ENCODE measurements around the gene CNPY1.

CNPY1 gene

GRCh38 chr7:155532792-155533119 lies 13.6 kb downstream of the CNPY1 start:
- WGBS: 41% methylated on average over 14 of the region's 14 CpGs
- Histone ChIP-seq H2AFZ (ENCODE audit: low read depth, low read length) (no peak overlapping the region), H3K36me3 (ENCODE audit: control insufficient read depth in 1 of 2, insufficient read depth in 2 of 2, low read depth in 1 of 2, low read length in 2 of 2) (peaks cover 0 to 3% of the 10 kb centered on the region in 2 experiments), H2BK15ac (ENCODE audit: low read depth, poor library complexity, severe bottlenecking) (no peak overlapping the region), H2AK5ac (ENCODE audit: low read length, severe bottlenecking) (no peak overlapping the region), H2BK120ac (ENCODE audit: low read depth, low read length) (no peak overlapping the region), H2BK5ac (ENCODE audit: low read depth, low read length, poor library complexity, severe bottlenecking) (no peak overlapping the region), H3K4ac (ENCODE audit: low read depth in 1 of 2, low read length in 2 of 2) (no peak overlapping the region), H4K91ac (ENCODE audit: low read length) (no peak overlapping the region), H3K4me3 (ENCODE audit: insufficient read depth in 1 of 2, low read depth in 1 of 2, low read length in 2 of 2) (peak overlapping the region in 1 of 2 experiments; percentile 59), H3K18ac (ENCODE audit: low read depth in 1 of 2, low read length in 2 of 2) (no peak overlapping the region), H3K27me3 (ENCODE audit: control insufficient read depth in 1 of 2, insufficient read depth in 1 of 2, low read length in 2 of 2) (peaks cover 79 to 80% of the 10 kb centered on the region in 2 experiments), H3K4me2 (ENCODE audit: low read length, poor library complexity, severe bottlenecking) (no peak overlapping the region), H3K14ac (ENCODE audit: low read length in 2 of 2) (no peak overlapping the region), H3K4me1 (ENCODE audit: control insufficient read depth, insufficient read depth, low read depth, low read length) (peaks cover 7% of the 10 kb centered on the region), H3K9me3 (ENCODE audit: control insufficient read depth, low read length) (peaks cover 4% of the 10 kb centered on the region), H3K9ac (ENCODE audit: low read length) (no peak overlapping the region), H2BK12ac (ENCODE audit: low read length in 2 of 2) (no peak overlapping the region), H4K8ac (ENCODE audit: low read length) (no peak overlapping the region), H3K27ac (ENCODE audit: low read length, poor library complexity, severe bottlenecking) (no peak overlapping the region), H3K23ac (ENCODE audit: low read length in 2 of 2) (no peak overlapping the region), H3K79me1 (replicated peaks; ENCODE audit: low read length, poor library complexity, severe bottlenecking) (no peaks in the 10 kb centered on the region)
- no peak for DNase-seq

- Histone ChIP-seq H3K14ac (ENCODE audit: low read length in 2 of 2) (no peak overlapping the region), H2AFZ (ENCODE audit: low read depth, low read length) (no peak overlapping the region), H3K27me3 (ENCODE audit: control insufficient read depth in 1 of 2, insufficient read depth in 1 of 2, low read length in 2 of 2) (peaks cover 76 to 81% of the 10 kb centered on the region in 2 experiments), H3K4me2 (ENCODE audit: low read length, poor library complexity, severe bottlenecking) (no peak overlapping the region), H2BK120ac (ENCODE audit: low read depth, low read length) (no peak overlapping the region), H3K18ac (ENCODE audit: low read depth in 1 of 2, low read length in 2 of 2) (no peak overlapping the region), H3K4me3 (ENCODE audit: insufficient read depth in 1 of 2, low read depth in 1 of 2, low read length in 2 of 2) (no peak overlapping the region), H4K8ac (ENCODE audit: low read length) (no peak overlapping the region), H3K9me3 (ENCODE audit: control insufficient read depth, low read length) (no peaks in the 10 kb centered on the region), H3K9ac (ENCODE audit: low read length) (no peak overlapping the region), H2BK5ac (ENCODE audit: low read depth, low read length, poor library complexity, severe bottlenecking) (no peak overlapping the region), H4K91ac (ENCODE audit: low read length) (no peak overlapping the region), H3K36me3 (ENCODE audit: control insufficient read depth in 1 of 2, insufficient read depth in 2 of 2, low read depth in 1 of 2, low read length in 2 of 2) (peaks cover 0 to 3% of the 10 kb centered on the region in 2 experiments), H2BK15ac (ENCODE audit: low read depth, poor library complexity, severe bottlenecking) (no peak overlapping the region), H3K23ac (ENCODE audit: low read length in 2 of 2) (no peak overlapping the region), H3K4ac (ENCODE audit: low read depth in 1 of 2, low read length in 2 of 2) (no peak overlapping the region), H2BK12ac (ENCODE audit: low read length in 2 of 2) (no peak overlapping the region), H3K4me1 (ENCODE audit: control insufficient read depth, insufficient read depth, low read depth, low read length) (peaks cover 7% of the 10 kb centered on the region), H3K27ac (ENCODE audit: low read length, poor library complexity, severe bottlenecking) (no peak overlapping the region), H3K79me1 (replicated peaks; ENCODE audit: low read length, poor library complexity, severe bottlenecking) (no peaks in the 10 kb centered on the region), H2AK5ac (ENCODE audit: low read length, severe bottlenecking) (no peak overlapping the region)
- 52% methylated on average over 8 of the region's 9 CpGs for WGBS
- no peak for DNase-seq
Measured at GRCh38 chr7:155531681-155532080, 14.7 kb downstream of the CNPY1 start.

- no peak overlapping the region for H2BK120ac ChIP-seq (ENCODE audit: low read depth, low read length)
- peaks cover 0 to 3% of the 10 kb centered on the region in 2 experiments for H3K36me3 ChIP-seq (ENCODE audit: control insufficient read depth in 1 of 2, insufficient read depth in 2 of 2, low read depth in 1 of 2, low read length in 2 of 2)
- no peaks in the 10 kb centered on the region for H3K79me1 ChIP-seq (replicated peaks; ENCODE audit: low read length, poor library complexity, severe bottlenecking)
- no peak overlapping the region for H3K23ac ChIP-seq (ENCODE audit: low read length in 2 of 2)
- H3K9me3 ChIP-seq (ENCODE audit: control insufficient read depth, low read length): no peaks in the 10 kb centered on the region
- H2BK5ac ChIP-seq (ENCODE audit: low read depth, low read length, poor library complexity, severe bottlenecking): no peak overlapping the region
- no peak for DNase-seq
- 79% methylated on average over 6 of the region's 6 CpGs for WGBS
- H3K27ac ChIP-seq (ENCODE audit: low read length, poor library complexity, severe bottlenecking): no peak overlapping the region
- no peak overlapping the region for H3K14ac ChIP-seq (ENCODE audit: low read length in 2 of 2)
- no peak overlapping the region for H2AK5ac ChIP-seq (ENCODE audit: low read length, severe bottlenecking)
- H2BK15ac ChIP-seq (ENCODE audit: low read depth, poor library complexity, severe bottlenecking): no peak overlapping the region
- no peak overlapping the region for H4K8ac ChIP-seq (ENCODE audit: low read length)
- H3K27me3 ChIP-seq (ENCODE audit: control insufficient read depth in 1 of 2, insufficient read depth in 1 of 2, low read length in 2 of 2): peaks cover 72 to 81% of the 10 kb centered on the region in 2 experiments
- no peak overlapping the region for H3K4me3 ChIP-seq (ENCODE audit: insufficient read depth in 1 of 2, low read depth in 1 of 2, low read length in 2 of 2)
- H3K4me2 ChIP-seq (ENCODE audit: low read length, poor library complexity, severe bottlenecking): no peak overlapping the region
- no peak overlapping the region for H3K9ac ChIP-seq (ENCODE audit: low read length)
- peaks cover 7% of the 10 kb centered on the region for H3K4me1 ChIP-seq (ENCODE audit: control insufficient read depth, insufficient read depth, low read depth, low read length)
- H4K91ac ChIP-seq (ENCODE audit: low read length): no peak overlapping the region
- H3K18ac ChIP-seq (ENCODE audit: low read depth in 1 of 2, low read length in 2 of 2): no peak overlapping the region
- H2BK12ac ChIP-seq (ENCODE audit: low read length in 2 of 2): no peak overlapping the region
- no peak overlapping the region for H3K4ac ChIP-seq (ENCODE audit: low read depth in 1 of 2, low read length in 2 of 2)
- H2AFZ ChIP-seq (ENCODE audit: low read depth, low read length): no peak overlapping the region
Measured at GRCh38 chr7:155530601-155531000, 15.8 kb downstream of the CNPY1 start.

GRCh38 chr7:155529845-155530244 lies 16.5 kb downstream of the CNPY1 start:
- Histone ChIP-seq H3K4me2 (ENCODE audit: low read length, poor library complexity, severe bottlenecking) (no peak overlapping the region), H3K23ac (ENCODE audit: low read length in 2 of 2) (no peak overlapping the region), H3K9me3 (ENCODE audit: control insufficient read depth, low read length) (no peaks in the 10 kb centered on the region), H3K14ac (ENCODE audit: low read length in 2 of 2) (no peak overlapping the region), H3K27me3 (ENCODE audit: control insufficient read depth in 1 of 2, insufficient read depth in 1 of 2, low read length in 2 of 2) (peaks cover 65 to 77% of the 10 kb centered on the region in 2 experiments), H2AK5ac (ENCODE audit: low read length, severe bottlenecking) (no peak overlapping the region), H3K18ac (ENCODE audit: low read depth in 1 of 2, low read length in 2 of 2) (no peak overlapping the region), H2BK120ac (ENCODE audit: low read depth, low read length) (no peak overlapping the region), H3K79me1 (replicated peaks; ENCODE audit: low read length, poor library complexity, severe bottlenecking) (no peaks in the 10 kb centered on the region), H3K27ac (ENCODE audit: low read length, poor library complexity, severe bottlenecking) (no peak overlapping the region), H2AFZ (ENCODE audit: low read depth, low read length) (no peak overlapping the region), H2BK12ac (ENCODE audit: low read length in 2 of 2) (no peak overlapping the region), H3K4me1 (ENCODE audit: control insufficient read depth, insufficient read depth, low read depth, low read length) (peaks cover 7% of the 10 kb centered on the region), H3K9ac (ENCODE audit: low read length) (no peak overlapping the region), H4K91ac (ENCODE audit: low read length) (no peak overlapping the region), H3K4ac (ENCODE audit: low read depth in 1 of 2, low read length in 2 of 2) (no peak overlapping the region), H2BK15ac (ENCODE audit: low read depth, poor library complexity, severe bottlenecking) (no peak overlapping the region), H4K8ac (ENCODE audit: low read length) (no peak overlapping the region), H2BK5ac (ENCODE audit: low read depth, low read length, poor library complexity, severe bottlenecking) (no peak overlapping the region), H3K36me3 (ENCODE audit: control insufficient read depth in 1 of 2, insufficient read depth in 2 of 2, low read depth in 1 of 2, low read length in 2 of 2) (peaks cover 0 to 3% of the 10 kb centered on the region in 2 experiments), H3K4me3 (ENCODE audit: insufficient read depth in 1 of 2, low read depth in 1 of 2, low read length in 2 of 2) (no peak overlapping the region)
- no peak for DNase-seq
- WGBS: 81% methylated on average over 11 of the region's 11 CpGs

Measured in mesenchymal stem cell (in vitro differentiated cells and primary cell).